Tibial nerve (tissue), 4 donors: ENCODE measurements around the gene TAF4B. TPM values are rescaled to one million over a fixed set of nuclear protein-coding genes. Genes with fewer than 3 reads are reported as not detected.
A peak's percentile ranks its signal among the peaks of the same experiment; 100 is the strongest.

Experiments
- DNase-seq, 2 donors: peaks; one replicate each; pipeline ENCODE4 v3.0.0-alpha.2; 2019; ENCODE audit warnings: low spot score in 2 of 2
- H3K27ac ChIP-seq, 4 donors: fragments of 200-600 bp; sonication (generic) in 3 of 4; one replicate each; pipeline ENCODE4 v1.5.1; 2017 to 2019; ENCODE audit warnings: mild to moderate bottlenecking in 1 of 4
- H3K27me3 ChIP-seq, 2 donors: fragments of 200-600 bp; sonication (generic) in 1 of 2; one replicate each; pipeline versions ENCODE4 v1.5.1 to v1.6.0; 2017 to 2019
- H3K36me3 ChIP-seq, 3 donors: fragments of 200-600 bp; sonication (generic); one replicate each; pipeline ENCODE4 v1.5.1; 2018 to 2019
- H3K4me1 ChIP-seq, 4 donors: fragments of 200-600 bp; sonication (generic) in 3 of 4; one replicate each; pipeline ENCODE4 v1.5.1; 2017 to 2019
- H3K4me3 ChIP-seq, 4 donors: fragments of 200-600 bp; sonication (generic) in 3 of 4; one replicate each; pipeline ENCODE4 v1.5.1; 2017 to 2019; ENCODE audit warnings: mild to moderate bottlenecking in 1 of 4, moderate library complexity in 1 of 4
- H3K9me3 ChIP-seq, 4 donors: fragments of 200-600 bp; sonication (generic) in 3 of 4; one replicate each; pipeline ENCODE4 v1.5.1; 2017 to 2019
- CTCF ChIP-seq, 5 experiments: fragments of 200-600 bp in 3 of 5; fragments of 450-650 bp in 2 of 5; sonication (generic) in 3 of 5; IDR thresholded peaks; one replicate each; pipeline ENCODE4 v1.5.1; 2016 to 2019; ENCODE audit warnings: antibody characterized with exemption in 5 of 5, mild to moderate bottlenecking in 3 of 5, moderate library complexity in 2 of 5
- EP300 ChIP-seq, 2 donors: sonication (generic); formaldehyde crosslinking; IDR thresholded peaks; one replicate each; pipeline ENCODE4 v1.6.1; 2017; ENCODE audit warnings: antibody characterized with exemption in 2 of 2, mild to moderate bottlenecking in 1 of 2
- POLR2A ChIP-seq, 2 donors: fragments of 450-650 bp; IDR thresholded peaks; one replicate each; pipeline ENCODE4 v1.6.1; 2017; ENCODE audit warnings: antibody characterized with exemption in 2 of 2, mild to moderate bottlenecking in 2 of 2, moderate library complexity in 2 of 2
- WGBS, 2 donors: methylation state at CpG; one replicate each; pipeline ENCODE4 v1.1.5; 2018; 5-methylcytosine and 5-hydroxymethylcytosine counted together
- total RNA-seq, 4 donors: library from RNA; depleted of rRNA; stranded (reverse); fragments of >200 nt; gene quantifications; one replicate each; pipeline ENCODE4 v1.1.0, GENCODE V29; 2016

TAF4B gene
- total RNA-seq, 4 donors from 2014 or later: 13.7 to 25.5 (median 17.2) TPM

- Histone ChIP-seq H3K4me3 (no peak overlapping the region), H3K36me3 (no peaks in the 10 kb centered on the region), H3K4me1 (no peaks in the 10 kb centered on the region), H3K27me3 (no peaks in the 10 kb centered on the region), H3K9me3 (no peaks in the 10 kb centered on the region), H3K27ac (no peak overlapping the region)
- DNase-seq: no peak
- WGBS, 2 donors: 50 to 59% methylated on average over 1 of the region's 1 CpG
- TF ChIP-seq EP300 (IDR thresholded peaks at IDR 0.05) (no peak), POLR2A (IDR thresholded peaks at IDR 0.05) (no peak), CTCF (IDR thresholded peaks at IDR 0.05) (no peak)
Observed at GRCh38 chr18:26403491-26403890, 177.2 kb downstream of the TAF4B start.

- Histone ChIP-seq H3K27me3 (no peaks in the 10 kb centered on the region), H3K36me3 (no peaks in the 10 kb centered on the region), H3K9me3 (no peaks in the 10 kb centered on the region), H3K4me1 (no peaks in the 10 kb centered on the region), H3K27ac (no peak overlapping the region), H3K4me3 (no peak overlapping the region)
- WGBS, 2 donors: 71 to 80% methylated on average over 4 to 5 of the region's 5 CpGs
- peak in 4 of 5 experiments; percentile 23 to 62 (median 38) for TF ChIP-seq CTCF (IDR thresholded peaks at IDR 0.05)
- TF ChIP-seq POLR2A (IDR thresholded peaks at IDR 0.05): no peak
- TF ChIP-seq EP300 (IDR thresholded peaks at IDR 0.05): no peak
- no peak for DNase-seq
Observed at GRCh38 chr18:26405190-26405801, 179.1 kb downstream of the TAF4B start.

- H3K27me3 ChIP-seq: no peaks in the 10 kb centered on the region
- H3K36me3 ChIP-seq: no peaks in the 10 kb centered on the region
- 81 to 87% methylated on average over 12 of the region's 12 CpGs for WGBS, 2 donors
- no peak overlapping the region for H3K4me3 ChIP-seq
- no peak overlapping the region for H3K27ac ChIP-seq
- H3K4me1 ChIP-seq: no peaks in the 10 kb centered on the region
- no peaks in the 10 kb centered on the region for H3K9me3 ChIP-seq
- TF ChIP-seq POLR2A (IDR thresholded peaks at IDR 0.05): no peak
- no peak for TF ChIP-seq EP300 (IDR thresholded peaks at IDR 0.05)
- no peak for TF ChIP-seq CTCF (IDR thresholded peaks at IDR 0.05)
- no peak for DNase-seq
Observed at GRCh38 chr18:26406324-26406723, 180.1 kb downstream of the TAF4B start.

- TF ChIP-seq POLR2A (IDR thresholded peaks at IDR 0.05) (no peak), EP300 (IDR thresholded peaks at IDR 0.05) (no peak), CTCF (IDR thresholded peaks at IDR 0.05) (no peak)
- Histone ChIP-seq H3K27me3 (no peaks in the 10 kb centered on the region), H3K4me1 (no peaks in the 10 kb centered on the region), H3K9me3 (no peaks in the 10 kb centered on the region), H3K27ac (no peak overlapping the region), H3K36me3 (no peaks in the 10 kb centered on the region), H3K4me3 (no peak overlapping the region)
- WGBS, 2 donors: 68 to 73% methylated on average over 15 of the region's 15 CpGs
- DNase-seq: no peak
Observed at GRCh38 chr18:26406854-26407517, 180.7 kb downstream of the TAF4B start.
